Chondrocyte (in vitro differentiated cells): ENCODE data around the gene LRRK1. TPM values are rescaled to one million over a fixed set of nuclear protein-coding genes. Genes with fewer than 3 reads are reported as not detected.

Experiments used
- DNase-seq: peaks from one replicate; pipeline ENCODE4 v3.0.0; 2021; ENCODE audit warnings: mixed read lengths, low spot score
- H3K27ac Mint-ChIP-seq: one replicate; pipeline ENCODE4 v1.8.0; 2021; ENCODE audit warnings: mild to moderate bottlenecking, moderate library complexity, mixed read lengths; ENCODE audit not compliant: unreplicated experiment
- H3K27me3 Mint-ChIP-seq: 2 replicates; pipeline ENCODE4 v1.8.0; 2021; ENCODE audit warnings: low read depth, mixed read lengths
- H3K36me3 Mint-ChIP-seq: 2 replicates; pipeline ENCODE4 v1.8.0; 2021; ENCODE audit warnings: low read depth, mixed read lengths
- H3K4me1 Mint-ChIP-seq: 2 replicates; pipeline ENCODE4 v1.8.0; 2021; ENCODE audit warnings: low read depth, mild to moderate bottlenecking, mixed read lengths
- H3K4me3 Mint-ChIP-seq: one replicate; pipeline ENCODE4 v1.8.0; 2021; ENCODE audit warnings: mild to moderate bottlenecking, moderate library complexity, mixed read lengths; ENCODE audit not compliant: unreplicated experiment
- H3K9me3 Mint-ChIP-seq: 2 replicates; pipeline ENCODE4 v1.8.0; 2021; ENCODE audit warnings: low read depth, mixed read lengths
- CTCF ChIP-seq: fragments of 200-600 bp; sonication (generic); IDR thresholded peaks from 2 replicates; pipeline ENCODE4 v1.5.0; 2021; ENCODE audit warnings: antibody characterized with exemption, mild to moderate bottlenecking, moderate library complexity
- total RNA-seq: library from RNA; stranded (reverse); gene quantifications from 3 replicates; pipeline ENCODE4 v1.2.1, GENCODE V29; 2021

Gene LRRK1
- total RNA-seq, 1 donor from 2014 or later, result 10.1 TPM

GRCh38 chr15:101008158-101009139, 89.3 kb downstream of the LRRK1 start:
- Mint-ChIP-seq H3K9me3 (peaks cover 9% of the 10 kb centered on the region), H3K27me3 (no peaks in the 10 kb centered on the region), H3K36me3 (peaks cover 4% of the 10 kb centered on the region), H3K27ac (peak overlapping the region; percentile 49), H3K4me1 (peaks cover 22% of the 10 kb centered on the region), H3K4me3 (peak overlapping the region; percentile 83)
- peak; percentile 95 for TF ChIP-seq CTCF
- DNase-seq, result no peak

- no peak for TF ChIP-seq CTCF
- H3K27ac Mint-ChIP-seq, result no peak overlapping the region
- peaks cover 9% of the 10 kb centered on the region for H3K9me3 Mint-ChIP-seq
- H3K4me1 Mint-ChIP-seq, result peaks cover 22% of the 10 kb centered on the region
- H3K36me3 Mint-ChIP-seq, result peaks cover 3% of the 10 kb centered on the region
- H3K4me3 Mint-ChIP-seq, result no peak overlapping the region
- no peaks in the 10 kb centered on the region for H3K27me3 Mint-ChIP-seq
- DNase-seq, result no peak
Observed at GRCh38 chr15:101009176-101009575, 90.0 kb downstream of the LRRK1 start.

- Mint-ChIP-seq H3K4me3 (no peak overlapping the region), H3K27me3 (no peaks in the 10 kb centered on the region), H3K27ac (no peak overlapping the region), H3K9me3 (peaks cover under 1% of the 10 kb centered on the region), H3K4me1 (peaks cover 25% of the 10 kb centered on the region), H3K36me3 (no peaks in the 10 kb centered on the region)
- no peak for DNase-seq
- TF ChIP-seq CTCF, result no peak
Observed at GRCh38 chr15:101010781-101011180, 91.6 kb downstream of the LRRK1 start.

- no peak for TF ChIP-seq CTCF
- no peak for DNase-seq
- H3K36me3 Mint-ChIP-seq, result no peaks in the 10 kb centered on the region
- no peaks in the 10 kb centered on the region for H3K9me3 Mint-ChIP-seq
- no peaks in the 10 kb centered on the region for H3K27me3 Mint-ChIP-seq
- H3K4me3 Mint-ChIP-seq, result no peak overlapping the region
- no peak overlapping the region for H3K27ac Mint-ChIP-seq
- H3K4me1 Mint-ChIP-seq, result peaks cover 13% of the 10 kb centered on the region
Observed at GRCh38 chr15:101012326-101013200, 93.4 kb downstream of the LRRK1 start.

- H3K4me1 Mint-ChIP-seq, result peaks cover 7% of the 10 kb centered on the region
- H3K27ac Mint-ChIP-seq, result no peak overlapping the region
- no peak overlapping the region for H3K4me3 Mint-ChIP-seq
- H3K36me3 Mint-ChIP-seq, result no peaks in the 10 kb centered on the region
- H3K9me3 Mint-ChIP-seq, result no peaks in the 10 kb centered on the region
- DNase-seq, result no peak
- no peaks in the 10 kb centered on the region for H3K27me3 Mint-ChIP-seq
- no peak for TF ChIP-seq CTCF
Observed at GRCh38 chr15:101013201-101013550, 94.0 kb downstream of the LRRK1 start.
